ENCODE results near the gene NOD2. TPM values are rescaled to one million over a fixed set of nuclear protein-coding genes. Genes with fewer than 3 reads are reported as not detected.

NOD2 gene
- total and polyA plus RNA-seq, 11 donors, result 0.21 to 6.5 (median 0.74) TPM

GRCh38 chr16:50774960-50775359 is 81.6 kb downstream of the NOD2 start:
- 89 to 91% (median 90%) methylated on average over 3 of the region's 3 CpGs for WGBS, 4 donors
- no peak overlapping the region for H3K4me3 ChIP-seq
- peaks cover 0 to 50% (median 34%) of the 10 kb centered on the region in 9 donors for H3K36me3 ChIP-seq
- DNase-seq (no peak), ATAC-seq (no peak)
- TF ChIP-seq CTCF (IDR thresholded peaks at IDR 0.05) (no peak), POLR2A (IDR thresholded peaks at IDR 0.05) (no peak)
- intact Hi-C loops (cut with DNase I), result no loop called here
- peaks cover 0 to 5% (median 0%) of the 10 kb centered on the region in 12 donors for H3K4me1 ChIP-seq
- H3K27me3 ChIP-seq, result no peaks in the 10 kb centered on the region
- H3K9me3 ChIP-seq, result peaks cover 0 to under 1% (median 0%) of the 10 kb centered on the region in 12 donors
- no peak overlapping the region for H3K27ac ChIP-seq

- DNase-seq (no peak), ATAC-seq (no peak)
- H3K4me3 ChIP-seq, result no peak overlapping the region
- intact Hi-C loops (cut with DNase I), result no loop called here
- no peak for TF ChIP-seq CTCF (IDR thresholded peaks at IDR 0.05)
- no peak for TF ChIP-seq POLR2A (IDR thresholded peaks at IDR 0.05)
- no peaks in the 10 kb centered on the region for H3K27me3 ChIP-seq
- peaks cover 0 to 61% (median 45%) of the 10 kb centered on the region in 9 donors for H3K36me3 ChIP-seq
- peaks cover 0 to 5% (median 0%) of the 10 kb centered on the region in 12 donors for H3K4me1 ChIP-seq
- H3K27ac ChIP-seq, result no peak overlapping the region
- H3K9me3 ChIP-seq, result no peaks in the 10 kb centered on the region
- WGBS, 4 donors, result 93 to 98% (median 95%) methylated on average over 1 of the region's 1 CpG
Observed at GRCh38 chr16:50776037-50776436, 82.6 kb downstream of the NOD2 start.

- peaks cover 0 to 86% (median 59%) of the 10 kb centered on the region in 9 donors for H3K36me3 ChIP-seq
- ATAC-seq (no peak), DNase-seq (no peak)
- no peak overlapping the region for H3K4me3 ChIP-seq
- intact Hi-C loops (cut with DNase I), result no loop called here
- no peaks in the 10 kb centered on the region for H3K9me3 ChIP-seq
- no peaks in the 10 kb centered on the region for H3K27me3 ChIP-seq
- WGBS, 4 donors, result 48 to 77% (median 62%) methylated on average over 1 of the region's 1 CpG
- peaks cover 0 to 5% (median 0%) of the 10 kb centered on the region in 12 donors for H3K4me1 ChIP-seq
- no peak overlapping the region for H3K27ac ChIP-seq
- TF ChIP-seq CTCF (IDR thresholded peaks at IDR 0.05), result no peak
- no peak for TF ChIP-seq POLR2A (IDR thresholded peaks at IDR 0.05)
Observed at GRCh38 chr16:50778284-50779163, 85.1 kb downstream of the NOD2 start.

GRCh38 chr16:50781043-50781442 is 87.6 kb downstream of the NOD2 start:
- Histone ChIP-seq H3K27me3 (no peaks in the 10 kb centered on the region), H3K27ac (no peak overlapping the region), H3K9me3 (no peaks in the 10 kb centered on the region), H3K4me3 (no peak overlapping the region), H3K4me1 (no peaks in the 10 kb centered on the region), H3K36me3 (peaks cover 0 to 100% (median 85%) of the 10 kb centered on the region in 9 donors)
- no peak for ATAC-seq
- WGBS, 4 donors, result 85 to 90% (median 87%) methylated on average over 7 of the region's 7 CpGs
- intact Hi-C loops (cut with DNase I), result no loop called here
- no peak for DNase-seq
- no peak for TF ChIP-seq POLR2A (IDR thresholded peaks at IDR 0.05)
- no peak for TF ChIP-seq CTCF (IDR thresholded peaks at IDR 0.05)

All from heart left ventricle (tissue), 16 donors.